Activated T-helper 1 cell treated with anti-CD3 and anti-CD28 coated beads, Interleukin-2, amount 50 U/mL, for 16 hours (primary cell): ENCODE measurements around the gene WNT3A.

Experiments
- DNase-seq, 2 donors: peaks; one replicate each; pipeline ENCODE4 v3.0.0-alpha.2; 2020; ENCODE audit warnings: low read depth in 1 of 2, low spot score in 1 of 2

Gene WNT3A

GRCh38 chr1:228047183-228047466 lies 40.3 kb downstream of the WNT3A start:
- no peak for DNase-seq

GRCh38 chr1:228048120-228048519 lies 41.3 kb downstream of the WNT3A start:
- DNase-seq: no peak

- DNase-seq: no peak
Measured at GRCh38 chr1:228048659-228049298, 42.0 kb downstream of the WNT3A start.

DNA sequence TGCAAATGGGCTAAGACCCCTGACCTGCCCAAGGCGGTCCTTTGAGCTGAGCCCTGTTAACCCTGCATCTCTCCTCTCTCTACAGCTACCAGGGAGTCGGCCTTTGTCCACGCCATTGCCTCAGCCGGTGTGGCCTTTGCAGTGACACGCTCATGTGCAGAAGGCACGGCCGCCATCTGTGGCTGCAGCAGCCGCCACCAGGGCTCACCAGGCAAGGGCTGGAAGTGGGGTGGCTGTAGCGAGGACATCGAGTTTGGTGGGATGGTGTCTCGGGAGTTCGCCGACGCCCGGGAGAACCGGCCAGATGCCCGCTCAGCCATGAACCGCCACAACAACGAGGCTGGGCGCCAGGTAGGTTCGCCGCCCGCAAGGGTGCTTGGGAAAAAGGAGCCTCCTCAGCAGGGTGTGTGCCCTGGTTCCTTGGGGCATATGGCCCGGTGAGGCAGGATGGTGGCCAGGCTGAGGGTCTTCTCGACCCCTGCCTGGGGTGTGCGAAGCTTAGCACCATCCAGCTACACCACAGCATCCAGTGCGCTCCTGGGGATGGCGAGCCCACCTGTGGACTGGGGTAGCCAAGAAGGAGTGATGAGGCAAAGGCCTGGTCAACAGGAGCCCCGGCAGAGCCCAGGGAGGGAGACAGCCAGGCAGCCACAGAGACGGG lies 43.9 kb downstream of the WNT3A start:
- DNase-seq: no peak

- DNase-seq: no peak
Measured at GRCh38 chr1:228058172-228058948, 51.6 kb downstream of the WNT3A start.

GRCh38 chr1:228058949-228059633 lies 52.3 kb downstream of the WNT3A start:
- peak in 1 of 2 donors; percentile 40 for DNase-seq

- DNase-seq: peak; percentile 27 to 52
Measured at GRCh38 chr1:228059634-228060457, 53.0 kb downstream of the WNT3A start.

DNA sequence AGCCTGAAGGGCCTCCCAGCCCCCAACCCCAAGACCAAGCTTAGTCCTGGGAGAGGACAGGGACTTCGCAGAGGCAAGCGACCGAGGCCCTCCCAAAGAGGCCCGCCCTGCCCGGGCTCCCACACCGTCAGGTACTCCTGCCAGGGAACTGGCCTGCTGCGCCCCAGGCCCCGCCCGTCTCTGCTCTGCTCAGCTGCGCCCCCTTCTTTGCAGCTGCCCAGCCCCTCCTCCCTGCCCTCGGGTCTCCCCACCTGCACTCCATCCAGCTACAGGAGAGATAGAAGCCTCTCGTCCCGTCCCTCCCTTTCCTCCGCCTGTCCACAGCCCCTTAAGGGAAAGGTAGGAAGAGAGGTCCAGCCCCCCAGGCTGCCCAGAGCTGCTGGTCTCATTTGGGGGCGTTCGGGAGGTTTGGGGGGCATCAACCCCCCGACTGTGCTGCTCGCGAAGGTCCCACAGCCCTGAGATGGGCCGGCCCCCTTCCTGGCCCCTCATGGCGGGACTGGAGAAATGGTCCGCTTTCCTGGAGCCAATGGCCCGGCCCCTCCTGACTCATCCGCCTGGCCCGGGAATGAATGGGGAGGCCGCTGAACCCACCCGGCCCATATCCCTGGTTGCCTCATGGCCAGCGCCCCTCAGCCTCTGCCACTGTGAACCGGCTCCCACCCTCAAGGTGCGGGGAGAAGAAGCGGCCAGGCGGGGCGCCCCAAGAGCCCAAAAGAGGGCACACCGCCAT lies 53.8 kb downstream of the WNT3A start:
- DNase-seq: no peak

DNA sequence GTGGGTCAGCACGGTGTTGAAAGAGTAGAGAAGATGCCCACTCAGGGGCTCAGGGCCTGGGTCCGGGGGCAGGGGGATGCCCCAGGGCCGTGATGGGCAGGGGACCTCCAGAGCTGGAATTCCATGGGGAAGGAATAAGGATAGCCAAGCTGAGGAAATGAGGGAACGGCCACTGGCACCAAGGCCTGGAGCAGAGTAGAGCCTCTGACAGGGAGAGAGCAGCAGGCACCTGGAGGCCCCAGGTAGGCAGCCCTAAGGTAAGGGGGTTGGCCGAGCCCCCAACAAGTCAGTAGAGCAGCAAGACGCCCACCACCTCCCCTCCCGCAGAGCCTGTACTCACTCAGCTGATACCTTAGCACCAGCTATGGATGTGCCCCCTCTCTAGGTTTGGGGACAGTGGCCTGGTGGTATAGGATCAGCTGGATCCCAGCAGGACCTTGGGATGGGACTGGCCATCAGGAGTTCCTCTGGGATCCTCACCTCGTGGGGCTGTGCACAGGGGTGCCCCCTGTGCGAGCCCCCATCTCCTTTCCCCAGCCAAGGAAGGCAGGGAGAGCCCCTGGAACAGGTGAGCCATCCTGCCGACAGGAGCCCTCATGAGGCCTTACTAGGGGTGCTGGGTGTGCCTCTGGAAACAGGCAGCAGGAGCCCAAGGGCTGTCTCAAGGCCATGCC lies 54.8 kb downstream of the WNT3A start:
- DNase-seq: no peak

DNA sequence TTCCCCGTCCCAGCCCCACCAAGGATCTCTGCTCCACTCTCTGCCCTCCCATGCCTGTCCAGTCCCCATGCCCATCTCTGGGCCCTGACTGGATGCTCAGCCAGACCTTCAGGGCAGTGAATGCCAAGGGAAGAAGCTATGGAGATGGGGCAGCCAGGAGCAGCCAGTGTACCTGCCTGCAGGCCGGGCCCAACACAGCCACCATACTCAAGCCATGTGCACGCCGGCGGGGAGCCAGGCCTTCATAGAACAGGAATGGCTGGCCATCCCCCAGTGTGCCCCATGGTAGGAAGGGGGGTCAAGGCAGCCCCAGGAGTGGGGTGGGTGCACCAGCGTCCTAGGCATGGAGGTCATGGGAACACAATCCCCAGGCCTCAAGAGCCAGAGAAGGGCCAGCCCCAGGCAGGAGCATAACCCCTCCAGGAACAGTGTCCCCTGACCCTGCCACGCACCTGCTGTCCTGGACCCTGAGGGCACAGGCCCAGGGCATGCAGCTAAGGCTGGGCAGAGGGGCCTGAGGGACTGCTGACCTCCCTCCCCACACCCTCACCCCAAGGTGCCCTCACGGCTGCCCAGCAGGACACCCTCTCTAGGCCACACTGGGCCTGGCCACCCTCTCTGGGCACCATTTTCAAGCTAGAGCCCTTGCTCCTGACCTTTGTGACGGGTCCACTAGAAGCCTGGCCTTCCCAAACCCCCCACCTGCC lies 55.4 kb downstream of the WNT3A start:
- no peak for DNase-seq

DNA sequence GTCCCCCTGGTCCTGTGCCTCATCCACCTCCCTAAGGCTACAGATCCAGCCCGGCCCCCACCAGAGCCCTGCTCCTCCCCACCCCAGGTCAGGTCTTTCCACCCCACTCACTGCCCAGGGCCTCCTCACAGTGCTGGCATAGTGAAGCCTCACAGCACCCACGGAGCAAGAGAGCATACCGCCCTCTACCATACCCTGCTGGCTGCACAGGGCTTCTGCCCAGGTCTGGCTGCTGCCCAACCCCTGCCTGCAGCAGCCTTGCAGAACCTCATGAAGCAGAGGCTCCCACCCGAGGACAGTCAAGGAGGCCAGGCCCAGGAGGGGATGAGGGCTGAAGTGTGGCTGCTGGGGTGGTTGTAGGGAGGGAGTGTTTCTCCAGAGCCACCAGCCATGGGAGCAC lies 56.0 kb downstream of the WNT3A start:
- DNase-seq: no peak

GRCh38 chr1:228063251-228064191 lies 56.7 kb downstream of the WNT3A start:
- no peak for DNase-seq

- DNase-seq: no peak
Measured at GRCh38 chr1:228064296-228064695, 57.5 kb downstream of the WNT3A start.

- DNase-seq: no peak
Measured at GRCh38 chr1:228064741-228065542, 58.1 kb downstream of the WNT3A start.

DNA sequence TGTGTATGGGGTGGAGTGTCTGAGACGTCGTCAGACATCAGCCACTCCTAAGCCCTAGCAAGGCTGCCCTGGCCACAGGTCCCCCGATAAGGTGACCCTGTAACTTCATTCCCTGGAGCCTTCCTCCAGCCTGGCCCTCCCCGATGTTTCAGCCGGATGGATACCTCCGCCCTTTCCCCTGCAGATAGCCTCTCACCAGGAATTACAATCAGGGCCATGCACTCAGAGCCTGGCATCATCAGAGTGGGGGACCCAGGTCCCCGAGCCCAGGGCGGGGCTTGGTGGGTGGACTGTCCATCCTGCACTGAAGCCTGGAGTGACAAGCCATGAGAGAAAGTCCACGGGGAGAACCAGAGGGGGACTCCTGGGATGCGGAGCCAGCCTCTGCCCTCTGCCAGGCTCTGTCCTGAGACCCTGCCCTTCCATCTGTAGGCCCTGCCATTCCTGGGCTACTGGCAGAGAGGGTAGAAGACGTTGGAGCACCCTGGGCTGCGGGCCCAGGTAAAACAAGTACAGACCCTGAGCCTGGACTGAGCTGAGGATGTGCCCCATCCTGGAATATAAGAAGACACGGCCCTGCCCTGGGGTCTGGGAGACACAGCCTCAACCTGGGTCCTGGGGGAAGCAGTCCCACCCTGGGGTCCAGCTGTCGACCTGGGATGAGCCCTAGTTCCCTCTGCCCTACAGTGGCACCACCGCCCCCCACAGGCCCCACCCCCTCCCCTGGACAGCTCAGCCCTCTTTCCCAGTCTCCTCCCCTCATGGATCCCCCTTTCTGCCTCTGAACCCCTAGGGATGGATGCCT lies 58.9 kb downstream of the WNT3A start:
- no peak for DNase-seq

DNA sequence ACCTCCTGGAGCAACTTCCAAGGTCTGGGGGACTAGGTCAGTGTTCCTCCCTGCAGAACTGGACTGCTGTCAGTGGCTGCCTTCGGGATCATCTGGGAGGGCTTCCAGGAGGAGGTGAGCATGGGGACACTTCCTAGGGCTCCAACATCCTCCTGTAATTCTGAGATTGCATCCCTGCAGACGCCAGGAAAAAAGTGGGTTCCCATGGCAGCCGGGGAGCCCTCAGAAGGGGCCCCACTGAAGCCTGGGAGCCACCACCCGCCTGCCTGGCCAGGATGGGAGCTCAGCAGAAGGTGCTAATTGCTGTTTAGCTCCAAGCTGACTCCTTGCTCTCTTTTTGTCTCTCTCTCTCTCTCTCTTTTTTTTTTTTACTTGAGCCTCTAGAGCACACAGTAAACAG lies 59.6 kb downstream of the WNT3A start:
- DNase-seq: no peak
